AG08396 (cell line): ENCODE data around the gene CAPRIN2.

ENCODE experiments used
- DNase-seq: peaks from one replicate; pipeline ENCODE4 v3.0.0; 2012; ENCODE audit warnings: low spot score, mixed read lengths

Gene CAPRIN2, protein sequence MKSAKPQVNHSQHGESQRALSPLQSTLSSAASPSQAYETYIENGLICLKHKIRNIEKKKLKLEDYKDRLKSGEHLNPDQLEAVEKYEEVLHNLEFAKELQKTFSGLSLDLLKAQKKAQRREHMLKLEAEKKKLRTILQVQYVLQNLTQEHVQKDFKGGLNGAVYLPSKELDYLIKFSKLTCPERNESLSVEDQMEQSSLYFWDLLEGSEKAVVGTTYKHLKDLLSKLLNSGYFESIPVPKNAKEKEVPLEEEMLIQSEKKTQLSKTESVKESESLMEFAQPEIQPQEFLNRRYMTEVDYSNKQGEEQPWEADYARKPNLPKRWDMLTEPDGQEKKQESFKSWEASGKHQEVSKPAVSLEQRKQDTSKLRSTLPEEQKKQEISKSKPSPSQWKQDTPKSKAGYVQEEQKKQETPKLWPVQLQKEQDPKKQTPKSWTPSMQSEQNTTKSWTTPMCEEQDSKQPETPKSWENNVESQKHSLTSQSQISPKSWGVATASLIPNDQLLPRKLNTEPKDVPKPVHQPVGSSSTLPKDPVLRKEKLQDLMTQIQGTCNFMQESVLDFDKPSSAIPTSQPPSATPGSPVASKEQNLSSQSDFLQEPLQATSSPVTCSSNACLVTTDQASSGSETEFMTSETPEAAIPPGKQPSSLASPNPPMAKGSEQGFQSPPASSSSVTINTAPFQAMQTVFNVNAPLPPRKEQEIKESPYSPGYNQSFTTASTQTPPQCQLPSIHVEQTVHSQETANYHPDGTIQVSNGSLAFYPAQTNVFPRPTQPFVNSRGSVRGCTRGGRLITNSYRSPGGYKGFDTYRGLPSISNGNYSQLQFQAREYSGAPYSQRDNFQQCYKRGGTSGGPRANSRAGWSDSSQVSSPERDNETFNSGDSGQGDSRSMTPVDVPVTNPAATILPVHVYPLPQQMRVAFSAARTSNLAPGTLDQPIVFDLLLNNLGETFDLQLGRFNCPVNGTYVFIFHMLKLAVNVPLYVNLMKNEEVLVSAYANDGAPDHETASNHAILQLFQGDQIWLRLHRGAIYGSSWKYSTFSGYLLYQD

DNA sequence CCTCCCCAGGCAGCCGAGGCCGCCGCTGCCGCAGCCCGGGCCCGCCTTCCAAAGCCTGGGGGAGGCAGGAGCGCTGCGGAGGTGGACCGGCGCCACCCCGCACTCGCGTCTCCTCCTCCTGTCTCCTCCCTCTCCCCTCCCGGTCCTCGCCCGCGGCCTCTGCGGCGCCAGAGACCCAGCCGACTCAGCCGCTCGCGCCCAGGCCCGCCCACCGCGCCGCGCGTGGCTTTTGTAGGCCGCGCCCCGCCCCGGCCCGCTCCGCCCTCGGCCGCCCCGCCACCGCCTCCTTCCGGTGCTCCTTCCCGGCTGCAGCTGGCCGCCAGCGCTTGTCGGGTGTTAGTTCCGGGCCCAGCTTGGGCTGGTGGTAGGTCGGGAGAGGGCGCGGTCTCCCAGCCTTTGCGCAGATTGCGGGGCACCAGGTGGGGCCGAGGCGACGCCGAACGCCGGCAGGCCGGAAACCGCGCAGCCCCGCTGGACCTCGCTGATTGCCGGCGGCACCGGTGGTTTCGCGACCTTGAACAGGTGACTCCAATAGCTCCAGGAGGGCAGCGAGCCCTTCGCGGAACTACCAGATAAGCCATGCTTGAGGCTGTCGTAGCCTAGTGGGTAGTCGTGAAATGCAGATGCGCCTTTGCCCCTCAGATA is at the start of gene CAPRIN2:
Gene CAPRIN2, minus strand, starts transcription at position 202 of the 645 bp plus-strand sequence. CDS start 1,431 bp downstream, outside the sequence.
- DNase-seq: peak; percentile 96

GRCh38 chr12:30797689-30798088 is 42.9 kb upstream of the CAPRIN2 start:
- DNase-seq: no peak

- DNase-seq: peak; percentile 30
Measured at GRCh38 chr12:30796891-30797371, 42.2 kb upstream of the CAPRIN2 start.

GRCh38 chr12:30796313-30796780 is 41.6 kb upstream of the CAPRIN2 start:
- DNase-seq: peak; percentile 80

GRCh38 chr12:30795410-30796312 is 40.9 kb upstream of the CAPRIN2 start:
- peak; percentile 88 for DNase-seq

DNA sequence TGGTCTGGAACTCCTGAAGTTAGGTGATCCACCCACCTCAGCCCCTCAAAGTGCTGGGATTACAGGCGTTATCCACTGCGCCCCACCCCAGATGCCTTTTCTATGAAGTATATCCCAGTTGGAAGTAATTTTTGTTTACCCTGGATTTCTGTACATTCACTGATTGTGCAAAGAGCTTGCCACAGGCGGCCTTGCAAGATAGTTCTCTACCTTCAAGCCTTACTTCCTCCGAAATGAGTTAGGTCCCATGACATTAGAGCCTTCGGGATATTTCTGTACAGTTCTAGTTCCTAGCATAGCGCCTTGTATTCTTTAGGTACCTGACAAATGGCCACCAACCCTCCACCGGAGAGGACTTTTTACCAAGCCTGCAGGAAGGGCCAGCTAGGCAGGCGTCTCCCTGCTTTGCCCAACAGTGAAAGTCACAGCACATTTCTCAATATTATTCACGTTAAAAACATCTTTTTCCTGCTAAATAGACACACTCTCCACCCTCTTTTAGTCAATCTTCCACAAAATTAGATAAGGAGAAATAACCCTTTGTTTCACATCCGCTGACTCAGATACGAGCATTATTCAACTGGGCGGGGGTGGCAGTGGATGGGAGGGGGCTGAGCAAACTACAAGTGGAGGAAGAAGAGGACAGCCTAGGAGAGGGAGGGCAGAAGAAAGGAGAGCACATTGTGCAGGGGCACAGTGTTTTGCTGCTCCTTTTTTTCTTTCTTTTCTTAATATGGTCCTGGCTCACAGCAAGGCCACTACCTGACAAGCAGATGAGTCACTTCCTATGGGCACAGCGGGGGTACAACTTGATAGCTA is 40.0 kb upstream of the CAPRIN2 start:
- peak; percentile 54 for DNase-seq

- DNase-seq: no peak
Measured at GRCh38 chr12:30794020-30794419, 39.3 kb upstream of the CAPRIN2 start.

DNA sequence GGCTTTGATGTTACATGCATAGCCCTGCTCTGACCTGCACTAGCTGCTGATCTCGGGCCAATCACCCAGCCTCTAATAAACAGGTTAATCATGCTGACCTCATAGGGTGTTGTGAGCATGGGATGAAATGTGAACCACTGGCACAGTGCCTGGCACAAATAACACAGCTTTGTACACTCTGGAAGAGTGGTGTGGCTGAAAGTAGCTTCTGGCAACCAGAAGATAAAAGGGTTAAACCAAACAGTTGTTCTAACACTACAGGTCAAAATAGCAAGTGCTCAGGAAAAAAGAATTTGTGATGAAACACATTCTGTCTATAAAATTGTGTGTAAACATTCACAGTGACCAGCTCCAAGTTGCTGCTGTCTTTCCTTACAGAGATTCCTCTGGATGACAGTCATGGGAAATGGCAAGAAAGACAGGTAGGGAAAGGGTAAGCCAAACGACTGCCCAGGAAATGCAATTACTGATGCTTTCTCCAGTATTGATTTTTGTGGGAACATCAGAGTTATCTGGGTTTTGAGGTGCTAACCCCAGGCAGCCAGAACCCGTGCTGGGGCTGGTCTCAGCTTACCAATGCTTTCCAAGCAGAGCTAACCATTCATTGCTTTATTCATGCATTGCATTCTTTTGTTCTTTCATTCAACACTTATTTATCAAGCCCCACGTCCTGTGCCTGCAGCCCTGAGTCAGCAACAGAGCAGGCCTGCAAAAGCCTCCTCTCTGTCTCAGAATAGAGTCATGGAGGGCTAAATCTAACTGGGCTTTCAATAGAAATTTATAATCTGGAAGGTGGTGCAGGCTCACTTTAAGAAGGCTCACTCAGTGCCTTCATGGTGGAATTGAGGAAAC is 38.1 kb upstream of the CAPRIN2 start:
- DNase-seq: peak; percentile 34

DNA sequence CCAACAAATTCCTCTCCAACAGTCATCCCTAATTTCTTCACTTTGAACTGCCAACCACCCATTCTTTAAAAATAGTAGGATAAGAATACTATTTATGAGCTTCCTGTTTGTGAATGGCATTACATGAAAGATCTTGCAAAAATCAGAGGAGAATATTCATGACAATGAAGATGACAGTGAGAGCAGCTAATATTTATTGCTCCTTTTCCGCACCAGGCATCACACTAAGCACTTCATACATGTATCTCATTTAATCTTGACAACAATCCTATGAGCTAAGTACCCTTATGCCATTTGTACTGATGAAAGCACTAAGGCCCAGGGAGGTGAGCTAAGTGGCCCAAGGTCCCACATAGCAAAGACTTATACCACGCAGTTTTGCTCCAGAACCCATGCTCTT is 37.3 kb upstream of the CAPRIN2 start:
- no peak for DNase-seq

- no peak for DNase-seq
Measured at GRCh38 chr12:30788754-30789153, 34.0 kb upstream of the CAPRIN2 start.

GRCh38 chr12:30785630-30786029 is 30.9 kb upstream of the CAPRIN2 start:
- DNase-seq: no peak

GRCh38 chr12:30784508-30784907 is 29.8 kb upstream of the CAPRIN2 start:
- no peak for DNase-seq

DNA sequence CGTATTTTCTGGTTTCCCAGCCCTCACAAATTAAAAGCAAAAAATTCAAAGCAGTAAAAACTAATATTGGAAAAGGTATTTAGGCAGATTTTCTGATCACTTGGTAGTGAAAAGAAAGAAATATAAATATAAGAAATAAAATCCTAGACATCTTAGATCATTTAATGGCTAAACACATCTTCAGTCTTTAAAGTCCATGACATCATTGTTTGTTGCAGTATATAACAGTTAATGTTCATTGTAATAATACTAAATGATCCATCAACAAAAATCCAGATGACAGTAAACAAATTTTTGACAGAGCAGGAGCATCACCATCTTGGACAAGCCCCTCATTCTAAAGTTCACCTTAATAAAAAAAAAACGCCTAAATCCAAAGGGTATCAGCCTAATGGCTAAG is 29.2 kb upstream of the CAPRIN2 start:
- no peak for DNase-seq

DNA sequence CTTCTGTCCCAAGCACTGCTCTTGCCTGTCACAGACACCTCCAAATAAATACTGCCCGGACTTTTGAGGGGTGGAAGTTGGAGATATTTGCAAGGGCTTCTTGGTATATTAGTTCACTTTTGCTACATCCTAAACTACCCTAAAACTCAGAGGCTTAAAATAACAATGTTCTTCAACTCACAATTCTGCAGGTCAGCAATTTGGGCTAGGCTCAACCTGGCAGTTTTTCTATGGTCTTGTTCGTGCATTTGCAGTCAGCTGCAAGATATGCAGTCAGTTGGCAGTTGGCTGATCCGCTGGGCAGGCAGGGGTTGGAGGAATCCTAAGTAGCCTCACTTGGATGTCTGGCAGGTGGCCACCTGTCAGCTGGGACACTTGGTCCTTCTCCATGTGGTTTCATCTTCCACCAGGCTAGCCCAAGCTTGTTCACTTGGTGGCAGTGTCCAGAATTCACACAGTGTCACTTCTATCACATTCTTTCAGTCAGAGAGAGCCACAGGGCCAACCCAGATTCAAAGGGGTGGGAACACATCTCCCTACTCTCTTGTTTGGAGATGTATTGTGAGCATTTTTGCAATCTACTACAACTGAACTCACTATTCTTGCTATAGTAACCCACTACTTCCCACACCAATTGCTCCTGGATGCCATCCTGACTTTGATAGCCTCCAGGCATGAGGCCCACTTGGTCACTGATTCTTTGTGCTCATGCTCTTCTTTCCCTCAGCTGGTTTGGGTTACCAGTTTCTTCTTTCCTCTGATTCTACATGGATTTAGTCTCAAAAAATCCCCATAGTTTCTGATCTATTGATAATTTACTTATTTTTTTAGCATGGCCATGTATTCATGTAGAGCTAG is 27.8 kb upstream of the CAPRIN2 start:
- DNase-seq: no peak

DNA sequence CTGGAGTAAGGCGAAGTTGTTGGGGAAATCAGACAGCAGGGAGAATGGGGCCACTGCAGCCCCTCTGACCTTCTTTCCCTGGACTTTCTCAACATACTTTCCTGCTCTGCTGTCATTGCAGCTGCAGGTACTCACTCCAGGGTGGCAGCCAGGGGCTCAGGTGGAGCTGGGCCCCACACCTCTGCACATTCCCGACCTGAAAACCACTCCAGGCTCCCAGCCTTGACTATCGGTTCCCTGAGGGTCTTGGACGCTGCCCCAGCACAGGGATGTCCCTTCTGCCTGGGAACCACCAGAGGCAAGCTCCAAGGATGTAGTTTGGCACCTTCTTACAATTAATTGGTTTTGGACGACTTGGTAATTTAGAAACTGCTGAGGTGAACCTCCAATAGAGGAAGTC is 24.8 kb upstream of the CAPRIN2 start:
- DNase-seq: no peak

DNA sequence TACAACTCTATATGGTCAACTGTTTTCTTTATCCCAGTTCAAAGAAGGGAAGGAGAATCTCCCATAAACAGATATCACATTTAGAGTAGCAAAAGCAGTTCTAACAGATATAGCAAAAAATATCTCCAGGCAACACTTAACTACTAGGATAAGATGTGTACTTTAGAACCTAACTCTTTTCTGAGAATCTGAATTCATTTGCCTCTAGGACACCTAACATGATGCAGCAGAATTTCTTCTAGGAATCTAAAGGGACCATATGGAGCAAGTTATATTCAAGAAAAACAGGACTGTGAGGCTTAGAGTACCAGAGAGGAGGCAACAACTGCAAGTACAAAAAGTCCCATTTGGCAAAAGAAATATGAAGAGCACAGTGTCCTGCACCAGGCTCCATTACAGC is 24.4 kb upstream of the CAPRIN2 start:
- no peak for DNase-seq

GRCh38 chr12:30774599-30774998 is 19.8 kb upstream of the CAPRIN2 start:
- no peak for DNase-seq

- DNase-seq: no peak
Measured at GRCh38 chr12:30769802-30770201, 15.1 kb upstream of the CAPRIN2 start.
